GM04504 (cell line): Measurements from ENCODE around the gene DEPDC4.
"Not testable (repeated sequence)": the region's sequence is repeated elsewhere in the genome, so short reads cannot be mapped to it uniquely, and the experiment has no call there.

ENCODE experiments used
- DNase-seq: peaks from one replicate; pipeline ENCODE4 v3.0.0-alpha.2; 2012; ENCODE audit warnings: low read depth

The DEPDC4 gene

GRCh38 chr12:100266835-100267602 is at the start of gene DEPDC4, which contains the start of gene SCYL2:
TSS of gene DEPDC4 (minus strand) at chr12:100267079. CDS start at chr12:100267076, 3 bp downstream.
TSS of gene SCYL2 (plus strand) at chr12:100267177. CDS start at chr12:100282971, 15,794 bp downstream.
- DNase-seq = peak; percentile 96

GRCh38 chr12:100311317-100311716 is 44.4 kb upstream of the DEPDC4 start:
- no peak for DNase-seq

DNA sequence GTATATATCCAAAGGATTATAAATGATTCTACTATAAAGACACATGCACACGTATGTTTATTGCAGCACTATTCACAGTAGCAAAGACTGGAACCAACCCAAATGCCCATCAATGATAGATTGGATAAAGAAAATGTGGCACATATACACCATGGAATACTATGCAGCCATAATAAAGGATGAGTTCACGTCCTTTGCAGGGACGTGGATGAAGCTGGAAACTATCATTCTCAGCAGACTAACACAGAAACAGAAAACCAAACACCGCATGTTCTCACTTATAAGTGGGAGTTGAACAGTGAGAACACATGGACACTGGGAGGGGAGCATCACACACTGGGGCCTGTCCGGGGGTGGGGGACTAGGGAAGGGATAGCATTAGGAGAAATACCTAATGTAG is 41.3 kb upstream of the DEPDC4 start:
- DNase-seq = not testable (repeated sequence)

DNA sequence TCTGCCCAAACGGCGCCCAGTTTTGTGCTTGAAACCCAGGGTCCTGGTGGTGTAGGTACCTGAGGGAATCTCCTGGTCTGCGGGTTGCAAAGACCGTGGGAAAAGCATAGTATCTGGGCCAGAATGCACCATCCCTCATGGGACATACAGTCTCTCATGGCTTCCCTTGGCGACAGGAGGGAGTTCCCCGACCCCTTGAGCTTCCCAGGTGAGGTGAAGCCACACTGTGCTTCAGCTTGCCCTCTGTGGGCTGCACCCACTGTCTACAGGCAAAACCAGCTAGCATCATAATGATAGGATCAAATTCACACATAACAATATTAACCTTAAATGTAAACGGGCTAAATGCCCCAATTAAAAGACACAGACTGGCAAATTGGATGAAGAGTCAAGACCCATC is 37.5 kb upstream of the DEPDC4 start:
- not testable (repeated sequence) for DNase-seq

DNA sequence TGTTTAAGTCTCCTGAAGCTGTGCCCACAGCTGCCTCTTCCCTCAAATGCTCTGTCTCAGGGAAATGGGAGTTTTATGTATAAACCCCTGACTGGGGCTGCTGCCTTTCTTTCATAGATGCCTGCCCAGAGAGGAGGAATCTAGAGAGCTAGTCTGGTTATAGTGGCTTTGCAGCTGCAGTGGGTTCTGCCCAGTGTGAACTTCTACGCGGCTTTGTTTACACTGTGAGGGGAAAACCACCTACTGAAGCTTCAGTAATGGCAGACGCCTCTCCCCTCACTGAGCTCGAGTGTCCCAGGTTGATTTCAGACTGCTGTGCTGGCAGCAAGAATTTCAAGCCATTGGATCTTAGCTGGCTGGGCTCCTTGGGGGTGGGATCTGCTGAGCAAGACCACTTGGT is 37.0 kb upstream of the DEPDC4 start:
- DNase-seq = no peak

DNA sequence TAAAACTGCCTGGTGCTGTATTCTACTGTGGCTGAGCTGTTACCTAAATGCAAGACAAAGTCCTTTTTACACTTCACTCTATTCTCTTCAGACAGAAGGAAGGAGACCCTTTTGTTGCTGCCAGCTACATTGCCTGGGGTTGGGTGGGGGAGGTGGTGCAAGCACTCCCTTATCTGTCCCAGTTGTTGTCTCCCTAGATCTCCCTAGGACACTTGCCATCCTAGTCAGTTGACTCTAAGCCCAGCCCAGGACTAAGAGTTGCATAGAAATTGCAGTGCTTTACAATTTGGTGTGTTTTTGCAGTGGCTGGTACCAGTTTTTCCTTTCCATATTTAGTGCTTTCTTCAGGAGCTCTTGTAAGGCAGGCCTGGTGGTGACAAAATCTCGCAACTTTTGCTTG is 35.2 kb upstream of the DEPDC4 start:
- no peak for DNase-seq

DNA sequence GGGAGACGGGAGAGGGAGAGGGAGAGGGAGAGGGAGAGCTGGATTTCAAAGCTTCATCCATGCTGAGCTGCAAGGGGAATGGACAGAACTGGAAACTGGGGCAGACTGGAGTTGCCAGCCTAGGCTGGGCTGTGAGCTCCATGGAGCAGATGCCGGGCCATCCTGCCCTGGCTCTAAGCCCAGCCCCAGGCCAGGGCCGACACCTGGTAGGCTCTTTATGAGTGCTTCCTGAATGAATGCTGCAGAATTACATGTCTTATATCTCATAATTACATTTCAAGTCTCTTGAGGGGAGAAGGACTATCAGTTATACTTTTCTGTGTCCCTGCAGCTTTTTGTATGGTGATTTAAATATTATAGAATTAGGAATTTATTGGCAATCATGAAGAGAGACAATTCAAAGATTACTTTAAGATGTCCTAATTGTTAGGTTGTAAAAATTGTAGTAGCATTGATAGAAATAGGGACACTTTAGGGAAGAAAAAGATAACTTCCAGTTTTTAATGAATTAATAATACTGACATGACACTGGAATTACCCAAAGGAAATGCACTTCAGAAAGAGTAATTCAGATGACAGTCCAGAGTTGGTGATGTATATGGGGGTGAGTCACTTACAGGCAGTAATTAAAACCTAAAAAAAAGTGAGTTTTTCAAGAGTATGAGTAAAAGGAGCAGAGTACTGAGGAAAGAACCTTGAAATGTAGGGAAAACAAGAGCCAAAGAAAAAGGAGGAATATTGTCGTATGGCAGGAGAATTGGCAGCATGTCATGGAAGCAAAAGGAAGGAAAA is 29.1 kb upstream of the DEPDC4 start:
- peak; percentile 20 for DNase-seq

- DNase-seq = not testable (repeated sequence)
Observed at GRCh38 chr12:100294366-100294765, 27.5 kb upstream of the DEPDC4 start.

GRCh38 chr12:100293017-100293416 is 26.1 kb upstream of the DEPDC4 start:
- no peak for DNase-seq

- no peak for DNase-seq
Observed at GRCh38 chr12:100290016-100290415, 23.1 kb upstream of the DEPDC4 start.

DNA sequence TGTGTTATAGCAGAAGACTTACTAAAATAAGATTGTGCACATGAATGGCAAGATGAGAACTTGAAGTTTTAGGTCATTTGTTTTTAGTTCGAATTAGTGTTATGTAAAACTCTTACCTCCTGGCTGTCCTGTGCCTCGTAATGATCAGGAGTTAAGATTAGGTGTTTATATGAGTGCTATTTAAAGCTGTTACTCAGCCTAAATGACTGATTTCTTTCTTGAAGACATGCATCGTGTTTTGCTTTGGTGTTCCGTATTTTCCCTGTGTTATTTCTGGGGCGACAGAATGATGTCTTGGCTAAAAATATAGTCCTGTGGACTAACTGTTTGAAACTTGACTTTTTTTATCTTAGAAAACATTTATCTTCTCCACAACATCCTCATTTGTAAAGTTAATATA is 22.2 kb upstream of the DEPDC4 start:
- DNase-seq = no peak

- not testable (repeated sequence) for DNase-seq
Observed at GRCh38 chr12:100284556-100284955, 17.7 kb upstream of the DEPDC4 start.

DNA sequence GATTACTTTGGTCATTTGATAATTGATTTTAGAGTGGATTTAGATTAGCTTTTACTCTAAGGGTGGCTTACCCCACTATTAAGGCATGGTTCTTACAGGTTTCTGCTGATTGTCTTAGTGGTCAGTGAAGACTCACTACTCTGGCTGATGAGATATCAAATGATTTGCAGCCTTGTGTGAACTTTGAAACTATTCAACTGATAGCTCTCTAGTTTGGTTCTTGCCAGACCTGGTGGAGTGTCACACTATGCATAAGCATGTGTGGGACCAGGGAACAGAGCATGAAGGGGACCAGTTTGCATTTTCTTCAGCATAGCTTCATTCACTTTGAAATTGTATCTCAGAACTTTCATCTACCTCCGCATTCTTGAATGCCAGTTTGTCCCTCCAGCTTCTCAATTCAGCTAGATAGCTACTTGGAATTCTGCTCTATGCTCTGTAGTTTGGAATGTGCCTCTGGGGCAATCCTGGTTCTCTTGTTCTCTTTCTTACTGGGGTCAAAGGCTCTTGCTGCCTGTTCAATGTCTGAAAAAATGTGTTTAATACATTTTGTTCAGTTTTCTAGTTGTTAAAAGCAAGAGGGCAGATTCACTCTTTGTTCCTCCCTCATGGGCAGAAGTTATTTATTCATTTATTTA is 12.8 kb upstream of the DEPDC4 start:
- no peak for DNase-seq

GRCh38 chr12:100279159-100279558 is 12.3 kb upstream of the DEPDC4 start:
- no peak for DNase-seq

GRCh38 chr12:100274291-100274690 is 7.4 kb upstream of the DEPDC4 start:
- DNase-seq = no peak

GRCh38 chr12:100273782-100274181 is 6.9 kb upstream of the DEPDC4 start:
- no peak for DNase-seq

GRCh38 chr12:100268835-100269564 is 2.1 kb upstream of the DEPDC4 start:
- no peak for DNase-seq

GRCh38 chr12:100267603-100268281 is 863 bp upstream of the DEPDC4 start:
- DNase-seq = no peak

DNA sequence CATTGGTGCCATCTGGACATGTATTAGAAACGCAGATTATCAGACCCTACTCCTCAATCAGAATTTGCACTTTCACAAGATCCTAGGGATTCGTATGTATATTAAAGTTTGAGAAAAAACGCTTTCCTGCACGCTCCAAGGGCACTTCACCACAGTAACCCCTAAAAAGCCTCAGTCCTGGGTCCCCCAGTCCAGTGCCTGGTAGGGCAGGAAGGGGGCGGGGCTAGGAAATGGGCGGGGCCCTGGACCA is 369 bp downstream of the DEPDC4 start:
- no peak for DNase-seq

DNA sequence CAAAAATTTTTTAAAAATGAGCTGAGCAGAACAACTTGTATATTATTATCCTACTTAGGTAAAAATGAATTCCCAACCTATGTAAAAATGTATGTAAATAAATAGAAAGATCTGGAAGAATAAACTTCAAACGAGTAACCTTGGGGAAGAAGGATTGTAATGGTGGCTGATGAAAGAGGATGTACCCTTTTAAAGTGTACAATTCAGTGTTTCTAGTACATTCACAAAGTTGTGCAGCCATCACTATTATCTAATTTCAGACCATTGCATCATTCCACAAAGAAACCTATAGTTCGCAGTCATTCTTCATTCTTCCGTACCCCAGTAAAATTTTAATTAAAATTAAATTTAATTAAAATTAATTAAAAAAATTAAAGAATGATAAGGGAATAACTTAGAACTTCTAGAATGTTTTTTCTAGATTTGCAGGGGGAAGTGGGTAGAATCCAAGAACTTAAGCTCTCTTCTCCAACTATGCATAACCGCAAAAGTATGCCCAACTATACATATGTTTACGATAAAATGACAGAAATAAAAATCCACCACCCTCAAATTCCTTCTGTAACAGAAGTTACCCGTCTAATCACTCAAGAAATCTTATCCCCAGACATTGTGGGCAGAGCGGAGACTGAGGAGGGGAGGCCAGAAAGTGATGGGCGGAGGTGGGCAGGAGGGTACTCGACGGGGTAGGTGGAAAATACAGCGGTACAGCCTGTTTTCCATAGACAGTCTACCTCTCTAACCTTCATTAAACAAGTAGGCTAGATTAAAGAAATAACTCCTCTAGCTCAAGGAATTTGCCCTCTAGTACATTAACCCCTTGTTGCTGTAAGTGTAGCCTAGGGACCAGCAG is 921 bp downstream of the DEPDC4 start:
- no peak for DNase-seq

DNA sequence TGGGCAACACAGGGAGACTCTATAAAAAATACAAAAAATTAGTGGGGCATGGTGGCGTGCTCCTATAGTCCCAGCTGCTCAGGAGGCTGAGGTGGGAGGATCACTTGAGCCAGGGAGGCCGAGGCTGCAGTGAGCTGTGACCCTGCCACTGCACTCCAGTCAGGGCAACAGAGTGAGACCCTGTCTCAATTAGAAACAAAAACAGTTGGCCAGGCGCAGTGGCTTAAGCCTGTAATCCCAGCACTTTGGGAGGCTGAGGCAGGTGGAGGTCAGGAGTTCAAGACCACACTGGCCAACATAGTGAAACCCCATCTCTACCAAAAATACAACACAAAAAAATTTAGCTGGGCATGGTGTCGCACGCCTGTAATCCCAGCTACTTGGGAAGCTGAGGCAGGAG is 1.8 kb downstream of the DEPDC4 start:
- DNase-seq = not testable (repeated sequence)
